OCI-M2 (cell line): ENCODE results near the gene N4BP3.

Experiments used
- DNase-seq: peaks from one replicate; lab custom pipeline; 2025; ENCODE audit not compliant: unreplicated experiment; lab: John Stamatoyannopoulos, UW

Gene N4BP3

DNA sequence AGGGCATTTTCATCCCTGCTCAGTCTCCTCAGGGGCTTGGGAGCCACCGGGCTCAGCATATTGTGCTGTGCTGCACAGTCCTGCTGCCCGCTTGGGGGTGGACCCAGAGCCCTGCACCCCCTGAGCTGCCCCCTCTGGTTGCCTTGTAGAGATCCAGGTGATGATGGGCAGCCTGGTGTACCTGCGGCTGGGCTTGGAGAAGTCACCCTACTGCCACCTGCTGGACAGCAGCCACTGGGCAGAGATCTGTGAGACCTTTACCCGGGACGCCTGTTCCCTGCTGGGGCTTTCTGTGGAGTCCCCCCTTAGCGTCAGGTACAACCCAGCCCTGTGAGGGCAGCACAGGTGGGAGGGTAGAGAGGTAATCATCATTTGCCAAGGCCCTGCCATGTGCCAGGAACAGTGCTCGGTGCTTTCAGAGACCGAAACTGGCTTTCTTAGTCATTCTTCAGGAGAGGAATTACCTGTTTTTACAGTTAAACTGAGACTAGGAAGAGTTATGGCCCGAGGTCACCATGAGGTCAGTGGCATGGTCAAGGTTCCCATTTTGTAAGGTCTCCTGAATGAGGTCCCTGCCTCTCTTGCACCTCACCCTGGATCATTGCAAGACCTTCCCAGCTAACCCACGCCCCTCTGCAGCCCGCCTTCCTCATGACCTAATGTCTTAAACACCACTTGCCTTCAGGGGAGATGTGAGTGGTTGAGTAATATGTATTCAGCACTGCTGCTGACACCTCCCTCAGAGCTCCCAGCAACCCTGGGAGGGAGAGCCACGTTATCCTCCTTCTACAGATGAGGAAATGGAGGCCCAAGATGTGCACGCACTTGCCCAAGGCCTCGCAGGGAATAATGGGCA is 32.9 kb downstream of the N4BP3 start:
- DNase-seq = no peak

GRCh38 chr5:178147406-178147805 is 34.1 kb downstream of the N4BP3 start:
- no peak for DNase-seq

- DNase-seq = no peak
These were observed 36.0 kb downstream of the N4BP3 start for GRCh38 chr5:178149199-178149932.

- DNase-seq = no peak
These were observed 37.8 kb downstream of the N4BP3 start for GRCh38 chr5:178150977-178151734.

- no peak for DNase-seq
These were observed 39.4 kb downstream of the N4BP3 start for GRCh38 chr5:178152491-178153444.

- DNase-seq = peak; percentile 92
These were observed 40.4 kb downstream of the N4BP3 start, which contains the start of gene NHP2 for GRCh38 chr5:178153530-178154340. Gene NHP2 (minus strand): TSS chr5:178153885. CDS start chr5:178153817, 68 bp downstream.

DNA sequence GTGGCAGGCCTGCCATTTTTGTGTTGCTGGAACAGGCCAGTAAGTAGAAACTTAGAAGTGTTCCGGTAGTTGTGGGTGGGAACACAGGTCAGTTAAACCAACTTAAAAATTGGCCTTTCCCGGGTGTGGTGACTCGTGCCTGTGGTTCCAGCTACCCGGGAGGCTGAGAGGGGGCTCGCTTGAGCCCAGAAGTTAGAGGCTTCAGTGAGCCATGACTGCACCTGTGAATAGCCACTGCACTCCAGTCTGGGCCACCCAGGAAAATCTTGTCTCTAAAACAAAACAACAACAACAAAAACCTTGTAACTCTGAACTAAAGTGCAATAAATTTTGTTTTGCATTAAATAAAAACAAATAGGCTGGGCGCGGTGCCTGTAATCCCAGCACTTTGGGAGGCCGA is 41.7 kb downstream of the N4BP3 start:
- no peak for DNase-seq

DNA sequence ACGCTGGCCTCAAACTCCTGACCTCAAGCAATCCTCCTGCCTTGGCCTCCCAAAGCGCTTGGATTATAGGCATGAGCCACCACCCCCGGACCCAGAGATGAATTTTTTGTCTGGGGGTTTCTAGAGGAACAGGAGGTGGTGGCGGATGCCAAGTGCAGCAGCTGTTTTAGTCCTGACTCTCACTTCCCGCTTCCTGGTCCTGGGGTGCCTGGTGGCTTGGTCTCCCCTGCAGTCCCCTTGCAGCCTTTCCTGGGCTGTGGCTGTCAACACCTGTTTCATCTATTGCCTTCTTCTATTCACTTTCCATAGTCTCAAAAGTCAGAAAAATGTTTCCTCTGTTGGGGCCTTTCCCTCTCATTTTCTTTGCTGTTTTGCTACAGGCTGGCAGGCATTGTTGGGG is 46.8 kb downstream of the N4BP3 start:
- DNase-seq = no peak

GRCh38 chr5:178162481-178162880 is 49.1 kb downstream of the N4BP3 start:
- DNase-seq = no peak

DNA sequence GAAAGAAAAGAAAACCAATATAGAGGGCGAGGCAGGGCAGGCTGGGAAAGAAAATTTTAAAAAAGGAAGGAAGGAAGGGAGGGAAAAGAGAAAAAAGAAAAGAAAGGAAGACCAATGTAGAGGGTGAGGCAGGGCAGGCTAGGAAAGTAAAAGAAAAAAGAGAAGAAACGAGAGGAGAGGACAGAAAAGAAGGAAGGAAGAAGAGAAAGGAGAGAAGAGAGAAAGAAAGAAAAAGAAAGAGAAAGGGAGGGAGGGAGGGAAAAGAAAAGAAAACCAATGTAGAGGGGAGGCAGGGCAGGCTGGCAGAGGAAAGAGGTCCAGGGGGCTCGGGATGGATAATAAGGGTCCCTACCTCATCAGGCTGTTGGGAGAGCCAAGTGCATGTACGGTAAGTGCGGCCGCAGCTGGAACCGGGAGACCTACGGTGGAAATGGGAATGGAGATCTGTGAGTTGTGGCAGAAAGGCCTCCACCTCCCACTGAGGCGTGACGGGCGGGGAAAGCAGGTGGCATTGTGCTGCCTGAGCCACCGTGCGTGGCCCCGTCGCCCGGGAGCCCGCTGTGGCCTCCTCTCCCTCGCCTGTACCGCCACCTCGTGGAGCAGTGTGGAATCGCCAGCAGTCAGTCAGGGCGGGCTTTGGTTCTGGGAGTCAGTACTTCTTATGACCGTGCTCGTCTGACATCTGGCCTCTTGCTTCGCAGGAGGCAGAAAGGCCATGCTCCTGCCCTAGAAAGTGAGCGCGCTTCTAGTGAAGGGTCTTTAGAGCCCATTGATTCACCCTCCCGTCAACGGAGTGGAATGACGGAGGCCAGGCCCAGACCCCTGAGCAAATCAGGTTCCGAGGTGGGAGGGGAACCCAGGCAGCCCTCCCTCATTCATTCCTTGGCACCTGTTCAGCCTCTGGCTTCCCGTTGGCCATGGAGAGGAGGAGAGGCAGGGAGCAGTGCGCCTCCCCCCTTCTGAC is 50.7 kb downstream of the N4BP3 start:
- DNase-seq = peak; percentile 58

GRCh38 chr5:178165581-178165980 is 52.2 kb downstream of the N4BP3 start:
- no peak for DNase-seq

GRCh38 chr5:178170455-178170854 is 57.1 kb downstream of the N4BP3 start:
- DNase-seq = no peak

- DNase-seq = no peak
These were observed 61.1 kb downstream of the N4BP3 start for GRCh38 chr5:178174456-178174855.
